ENCODE measurements around the gene TNFRSF13B.

DNA sequence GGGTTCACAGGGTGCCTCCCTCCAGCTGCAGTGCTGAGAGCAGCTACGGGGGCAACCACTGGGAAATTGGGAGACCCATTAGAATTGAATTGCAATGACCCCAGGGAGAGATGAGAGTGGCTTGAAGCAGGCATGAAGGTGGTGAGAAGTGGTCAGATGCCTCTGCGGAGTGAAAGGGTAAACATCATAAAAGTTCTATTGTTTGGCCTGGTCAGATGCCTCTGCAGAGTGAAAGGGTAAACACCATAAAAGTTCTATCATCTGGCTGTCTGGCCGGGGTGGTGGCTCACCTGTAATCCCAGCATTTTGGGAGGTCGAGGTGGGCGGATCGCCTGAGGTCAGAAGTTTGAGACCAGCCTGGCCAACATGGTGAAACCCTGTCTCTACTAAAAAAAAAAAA lies 53.5 kb downstream of the TNFRSF13B start:
- TF ChIP-seq, protein P1, sequence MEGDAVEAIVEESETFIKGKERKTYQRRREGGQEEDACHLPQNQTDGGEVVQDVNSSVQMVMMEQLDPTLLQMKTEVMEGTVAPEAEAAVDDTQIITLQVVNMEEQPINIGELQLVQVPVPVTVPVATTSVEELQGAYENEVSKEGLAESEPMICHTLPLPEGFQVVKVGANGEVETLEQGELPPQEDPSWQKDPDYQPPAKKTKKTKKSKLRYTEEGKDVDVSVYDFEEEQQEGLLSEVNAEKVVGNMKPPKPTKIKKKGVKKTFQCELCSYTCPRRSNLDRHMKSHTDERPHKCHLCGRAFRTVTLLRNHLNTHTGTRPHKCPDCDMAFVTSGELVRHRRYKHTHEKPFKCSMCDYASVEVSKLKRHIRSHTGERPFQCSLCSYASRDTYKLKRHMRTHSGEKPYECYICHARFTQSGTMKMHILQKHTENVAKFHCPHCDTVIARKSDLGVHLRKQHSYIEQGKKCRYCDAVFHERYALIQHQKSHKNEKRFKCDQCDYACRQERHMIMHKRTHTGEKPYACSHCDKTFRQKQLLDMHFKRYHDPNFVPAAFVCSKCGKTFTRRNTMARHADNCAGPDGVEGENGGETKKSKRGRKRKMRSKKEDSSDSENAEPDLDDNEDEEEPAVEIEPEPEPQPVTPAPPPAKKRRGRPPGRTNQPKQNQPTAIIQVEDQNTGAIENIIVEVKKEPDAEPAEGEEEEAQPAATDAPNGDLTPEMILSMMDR (IDR thresholded peaks at IDR 0.05; ENCODE audit: low read depth, low read length): no peak
- no peak for TF ChIP-seq POLR2A (IDR thresholded peaks at IDR 0.05; ENCODE audit: extremely low read depth, insufficient read length)
